KBM-7 (cell line): ENCODE results near the gene PXYLP1.

Experiments
- DNase-seq: peaks from one replicate; pipeline ENCODE4 v3.0.0-alpha.2; 2015
- in situ Hi-C: fragments of 300-500 bp; cut with MboI; formaldehyde crosslinking; loops from 2 replicates; pipeline ENCODE4 v1.14.3; 2020; ENCODE audit warnings: low sequenced_read_pairs, low pct_unique_long_range_greater_than_20kb, mixed read lengths

The PXYLP1 gene

GRCh38 chr3:141243271-141243707 is 11.7 kb downstream of the PXYLP1 start:
- in situ Hi-C loops = no loop called here
- no peak for DNase-seq

- DNase-seq = no peak
- in situ Hi-C loops = no loop called here
These were observed 14.8 kb downstream of the PXYLP1 start for GRCh38 chr3:141246224-141246957.

- in situ Hi-C loops = no loop called here
- no peak for DNase-seq
These were observed 15.3 kb downstream of the PXYLP1 start for GRCh38 chr3:141246958-141247301.

- in situ Hi-C loops = no loop called here
These were observed 16.4 kb downstream of the PXYLP1 start for GRCh38 chr3:141248064-141248463.

GRCh38 chr3:141249041-141249440 is 17.4 kb downstream of the PXYLP1 start:
- in situ Hi-C loops = no loop called here
- DNase-seq = no peak

More at GRCh38 chr3:141248064-141248463, 16.4 kb downstream of the PXYLP1 start:
- no peak for DNase-seq

- in situ Hi-C loops = no loop called here
- no peak for DNase-seq
These were observed 18.7 kb downstream of the PXYLP1 start for GRCh38 chr3:141250342-141250741.

- in situ Hi-C loops = no loop called here
- DNase-seq = no peak
These were observed 19.2 kb downstream of the PXYLP1 start for GRCh38 chr3:141250828-141251227.

GRCh38 chr3:141253326-141253725 is 21.7 kb downstream of the PXYLP1 start:
- DNase-seq = no peak
- in situ Hi-C loops = no loop called here

- in situ Hi-C loops = no loop called here
- no peak for DNase-seq
These were observed 22.2 kb downstream of the PXYLP1 start for GRCh38 chr3:141253811-141254210.

- in situ Hi-C loops = no loop called here
- no peak for DNase-seq
These were observed 23.7 kb downstream of the PXYLP1 start for GRCh38 chr3:141255137-141255845.

GRCh38 chr3:141255846-141256261 is 24.2 kb downstream of the PXYLP1 start:
- DNase-seq = peak; percentile 70
- in situ Hi-C loops = no loop called here

- in situ Hi-C loops = no loop called here
These were observed 25.2 kb downstream of the PXYLP1 start for GRCh38 chr3:141256820-141257219.

GRCh38 chr3:141257961-141258360 is 26.3 kb downstream of the PXYLP1 start:
- no peak for DNase-seq

More at GRCh38 chr3:141256820-141257219, 25.2 kb downstream of the PXYLP1 start:
- no peak for DNase-seq

GRCh38 chr3:141258973-141259372 is 27.3 kb downstream of the PXYLP1 start:
- in situ Hi-C loops = no loop called here
- DNase-seq = no peak

More at GRCh38 chr3:141257961-141258360, 26.3 kb downstream of the PXYLP1 start:
- in situ Hi-C loops = no loop called here

GRCh38 chr3:141259821-141260629 is 28.4 kb downstream of the PXYLP1 start:
- DNase-seq = no peak
- in situ Hi-C loops = no loop called here

GRCh38 chr3:141260630-141260927 is 29.0 kb downstream of the PXYLP1 start:
- no peak for DNase-seq
- in situ Hi-C loops = no loop called here

GRCh38 chr3:141261472-141262307 is 30.1 kb downstream of the PXYLP1 start:
- DNase-seq = no peak
- in situ Hi-C loops = no loop called here

- in situ Hi-C loops = no loop called here
- DNase-seq = no peak
These were observed 30.7 kb downstream of the PXYLP1 start for GRCh38 chr3:141262308-141262705.

- in situ Hi-C loops = no loop called here
- DNase-seq = no peak
These were observed 34.6 kb downstream of the PXYLP1 start for GRCh38 chr3:141266186-141266585.
